BLaER1 (cell line): ENCODE results near the gene HDAC4.
A peak's percentile ranks its signal among the peaks of the same experiment; 100 is the strongest.

ENCODE experiments used
- H3K27ac ChIP-seq: shearing (Covaris generic); formaldehyde crosslinking; 2 replicates; pipeline ENCODE4 v1.8.1; 2022
- H3K27me3 ChIP-seq: shearing (Covaris generic); formaldehyde crosslinking; 2 replicates; pipeline ENCODE4 v1.8.1; 2022
- H3K36me3 ChIP-seq: shearing (Covaris generic); formaldehyde crosslinking; 2 replicates; pipeline ENCODE4 v1.8.1; 2022
- H3K4me1 ChIP-seq: shearing (Covaris generic); formaldehyde crosslinking; 2 replicates; pipeline ENCODE4 v1.8.1; 2022
- H3K4me2 ChIP-seq: shearing (Covaris generic); formaldehyde crosslinking; 2 replicates; pipeline ENCODE4 v1.8.1; 2022
- H3K4me3 ChIP-seq: shearing (Covaris generic); formaldehyde crosslinking; 2 replicates; pipeline ENCODE4 v1.8.1; 2022
- H3K9ac ChIP-seq: shearing (Covaris generic); formaldehyde crosslinking; 2 replicates; pipeline ENCODE4 v1.8.1; 2022
- H3K9me3 ChIP-seq: shearing (Covaris generic); formaldehyde crosslinking; 2 replicates; pipeline ENCODE4 v1.8.1; 2022
- H4K20me1 ChIP-seq: shearing (Covaris generic); formaldehyde crosslinking; 2 replicates; pipeline ENCODE4 v1.8.1; 2022
- Cebpa-rat ChIP-seq: shearing (Covaris generic); IDR thresholded peaks from 2 replicates; pipeline ENCODE4 v1.8.1; 2022

HDAC4 gene

GRCh38 chr2:239247401-239248245 is 153.2 kb downstream of the HDAC4 start:
- TF ChIP-seq Cebpa-rat, result no peak
- Histone ChIP-seq H3K36me3 (no peaks in the 10 kb centered on the region), H3K9me3 (peaks cover 7% of the 10 kb centered on the region; the same call in 1 of the 2 replicates), H3K27me3 (no peaks in the 10 kb centered on the region), H3K27ac (no peak overlapping the region), H3K4me3 (no peak overlapping the region), H3K4me2 (peak overlapping the region; percentile 66), H4K20me1 (peaks cover 93% of the 10 kb centered on the region), H3K9ac (no peak overlapping the region), H3K4me1 (peaks cover 99% of the 10 kb centered on the region)

- Histone ChIP-seq H3K9ac (no peak overlapping the region), H4K20me1 (peaks cover 84% of the 10 kb centered on the region), H3K4me3 (no peak overlapping the region), H3K36me3 (no peaks in the 10 kb centered on the region), H3K27ac (peak overlapping the region; percentile 47; the same call in 1 of the 2 replicates), H3K9me3 (peaks cover 8% of the 10 kb centered on the region; the same call in 1 of the 2 replicates), H3K27me3 (no peaks in the 10 kb centered on the region), H3K4me1 (peaks cover 92% of the 10 kb centered on the region), H3K4me2 (peak overlapping the region; percentile 66)
- TF ChIP-seq Cebpa-rat, result no peak
These were observed 154.1 kb downstream of the HDAC4 start for GRCh38 chr2:239246723-239247122.

GRCh38 chr2:239245872-239246721 is 154.7 kb downstream of the HDAC4 start:
- H3K27me3 ChIP-seq, result no peaks in the 10 kb centered on the region
- H3K4me1 ChIP-seq, result peaks cover 92% of the 10 kb centered on the region
- peak overlapping the region; percentile 66 for H3K4me2 ChIP-seq
- H3K4me3 ChIP-seq, result no peak overlapping the region
- H4K20me1 ChIP-seq, result peaks cover 83% of the 10 kb centered on the region
- peaks cover 8% of the 10 kb centered on the region; the same call in 1 of the 2 replicates for H3K9me3 ChIP-seq
- H3K9ac ChIP-seq, result 0 out of 2 replicates have a peak overlapping the region, but pooled peaks have one; percentile 25
- H3K27ac ChIP-seq, result peak overlapping the region; percentile 47
- TF ChIP-seq Cebpa-rat, result no peak
- no peaks in the 10 kb centered on the region for H3K36me3 ChIP-seq

GRCh38 chr2:239245107-239245506 is 155.7 kb downstream of the HDAC4 start:
- Histone ChIP-seq H4K20me1 (peaks cover 83% of the 10 kb centered on the region), H3K27me3 (no peaks in the 10 kb centered on the region), H3K4me3 (no peak overlapping the region), H3K4me2 (peak overlapping the region; percentile 66), H3K9me3 (peaks cover 8% of the 10 kb centered on the region; the same call in 1 of the 2 replicates), H3K27ac (no peak overlapping the region), H3K4me1 (peaks cover 92% of the 10 kb centered on the region), H3K36me3 (no peaks in the 10 kb centered on the region), H3K9ac (0 out of 2 replicates have a peak overlapping the region, but pooled peaks have one; percentile 25)
- TF ChIP-seq Cebpa-rat, result no peak

GRCh38 chr2:239244625-239245024 is 156.2 kb downstream of the HDAC4 start:
- peaks cover 8% of the 10 kb centered on the region; the same call in 1 of the 2 replicates for H3K9me3 ChIP-seq
- H3K4me2 ChIP-seq, result peak overlapping the region; percentile 66
- TF ChIP-seq Cebpa-rat, result no peak
- H3K27ac ChIP-seq, result no peak overlapping the region
- no peak overlapping the region for H3K4me3 ChIP-seq
- H3K36me3 ChIP-seq, result no peaks in the 10 kb centered on the region
- peaks cover 83% of the 10 kb centered on the region for H4K20me1 ChIP-seq
- no peak overlapping the region for H3K9ac ChIP-seq
- H3K4me1 ChIP-seq, result peaks cover 92% of the 10 kb centered on the region
- H3K27me3 ChIP-seq, result no peaks in the 10 kb centered on the region

- Histone ChIP-seq H3K27ac (no peak overlapping the region; the same call in 1 of the 2 replicates), H3K4me2 (peak overlapping the region; percentile 88), H4K20me1 (peaks cover 79% of the 10 kb centered on the region), H3K4me3 (no peak overlapping the region), H3K9ac (no peak overlapping the region), H3K36me3 (no peaks in the 10 kb centered on the region), H3K27me3 (no peaks in the 10 kb centered on the region), H3K4me1 (peaks cover 92% of the 10 kb centered on the region), H3K9me3 (peaks cover 8% of the 10 kb centered on the region; the same call in 1 of the 2 replicates)
- no peak for TF ChIP-seq Cebpa-rat
These were observed 159.3 kb downstream of the HDAC4 start for GRCh38 chr2:239241431-239241960.

- H4K20me1 ChIP-seq, result peaks cover 74% of the 10 kb centered on the region
- H3K9me3 ChIP-seq, result peaks cover 8% of the 10 kb centered on the region; the same call in 1 of the 2 replicates
- peak overlapping the region; percentile 70 for H3K9ac ChIP-seq
- peak overlapping the region; percentile 88 for H3K4me2 ChIP-seq
- no peaks in the 10 kb centered on the region for H3K27me3 ChIP-seq
- H3K27ac ChIP-seq, result peak overlapping the region; percentile 82
- peaks cover 92% of the 10 kb centered on the region for H3K4me1 ChIP-seq
- no peak for TF ChIP-seq Cebpa-rat
- peak overlapping the region; percentile 60 for H3K4me3 ChIP-seq
- 0 out of 2 replicates have a peak, but pooled peaks cover 1% of the 10 kb centered on the region for H3K36me3 ChIP-seq
These were observed 160.4 kb downstream of the HDAC4 start for GRCh38 chr2:239240414-239240881.

- Histone ChIP-seq H3K4me2 (peak overlapping the region; percentile 88), H3K36me3 (peaks cover 6% of the 10 kb centered on the region; the same call in 1 of the 2 replicates), H3K9me3 (peaks cover 8% of the 10 kb centered on the region; the same call in 1 of the 2 replicates), H3K27me3 (no peaks in the 10 kb centered on the region), H3K27ac (peak overlapping the region; percentile 82), H3K4me1 (peaks cover 92% of the 10 kb centered on the region), H3K9ac (peak overlapping the region; percentile 70), H4K20me1 (peaks cover 72% of the 10 kb centered on the region; the same call in 1 of the 2 replicates), H3K4me3 (peak overlapping the region; percentile 60)
- no peak for TF ChIP-seq Cebpa-rat
These were observed 161.0 kb downstream of the HDAC4 start for GRCh38 chr2:239239607-239240413.
